HepG2 (cell line): ENCODE results near the gene DUSP7. TPM values are rescaled to one million over a fixed set of nuclear protein-coding genes. Genes with fewer than 3 reads are reported as not detected.

Experiments
- ATF2 ChIP-seq: sonication (generic); formaldehyde crosslinking; IDR thresholded peaks from 2 replicates; pipeline ENCODE4 v1.4.0; 2020; ENCODE audit warnings: missing genetic modification reagents
- DMAP1 ChIP-seq: IDR thresholded peaks from 2 replicates; pipeline ENCODE4 v1.6.1; 2016
- ELF1 ChIP-seq: sonication (generic); formaldehyde crosslinking; IDR thresholded peaks from 2 replicates; pipeline ENCODE4 v1.4.0; 2020; ENCODE audit warnings: missing genetic modification reagents
- GABPA ChIP-seq, 2 experiments: IDR thresholded peaks; 2 replicates each; pipeline ENCODE4 v1.6.1; 2011 to 2016; ENCODE audit warnings: low read depth in 2 of 2, low read length in 1 of 2, missing biosample characterization in 1 of 2, missing genetic modification characterization in 1 of 2
- HMG20B ChIP-seq: conservative IDR thresholded peaks from 2 replicates; pipeline ENCODE4 v1.6.1; 2016; ENCODE audit warnings: missing genetic modification reagents, missing compliant biosample characterization
- MED1 ChIP-seq: sonication (generic); formaldehyde crosslinking; IDR thresholded peaks from 2 replicates; pipeline ENCODE4 v1.4.0; 2020; ENCODE audit warnings: missing genetic modification reagents
- MEIS1 ChIP-seq: sonication (generic); formaldehyde crosslinking; IDR thresholded peaks from 2 replicates; pipeline ENCODE4 v1.9.0; 2021; ENCODE audit warnings: mild to moderate bottlenecking, missing genetic modification reagents, moderate library complexity, borderline replicate concordance
- SALL2 ChIP-seq: sonication (generic); formaldehyde crosslinking; IDR thresholded peaks from 2 replicates; pipeline ENCODE4 v1.8.1; 2023; ENCODE audit warnings: mild to moderate bottlenecking, missing genetic modification reagents, inconsistent platforms
- SMAD3 ChIP-seq: sonication (generic); formaldehyde crosslinking; IDR thresholded peaks from 2 replicates; pipeline ENCODE4 v1.4.0; 2020; ENCODE audit warnings: missing genetic modification reagents
- SNAPC2 ChIP-seq: sonication (generic); formaldehyde crosslinking; IDR thresholded peaks from 2 replicates; pipeline ENCODE4 v1.8.1; 2022; ENCODE audit warnings: mild to moderate bottlenecking, missing genetic modification reagents
- SRY ChIP-seq: sonication (generic); formaldehyde crosslinking; IDR thresholded peaks from 2 replicates; pipeline ENCODE4 v1.8.0; 2022; ENCODE audit warnings: mild to moderate bottlenecking, missing genetic modification reagents
- STAT6 ChIP-seq: sonication (generic); formaldehyde crosslinking; IDR thresholded peaks from 2 replicates; pipeline ENCODE4 v1.4.0; 2020; ENCODE audit warnings: missing genetic modification reagents, mild to moderate bottlenecking, borderline replicate concordance
- ZBTB4 ChIP-seq: sonication (generic); formaldehyde crosslinking; IDR thresholded peaks from 2 replicates; pipeline ENCODE4 v1.4.0; 2020; ENCODE audit warnings: missing genetic modification reagents, mild to moderate bottlenecking, borderline replicate concordance
- ZKSCAN1 ChIP-seq: fragments of 150-350 bp; IDR thresholded peaks from 2 replicates; pipeline ENCODE4 v1.6.1; 2014; ENCODE audit warnings: low read length
- ZMYM3 ChIP-seq: sonication (generic); formaldehyde crosslinking; IDR thresholded peaks from 2 replicates; pipeline ENCODE4 v1.5.1; 2020; ENCODE audit warnings: mild to moderate bottlenecking, missing genetic modification reagents
- ZNF138 ChIP-seq: sonication (generic); formaldehyde crosslinking; IDR thresholded peaks from 2 replicates; pipeline ENCODE4 v1.5.0; 2020; ENCODE audit warnings: mild to moderate bottlenecking, low read depth, missing genetic modification reagents
- ZNF18 ChIP-seq: sonication (generic); formaldehyde crosslinking; IDR thresholded peaks from 2 replicates; pipeline ENCODE4 v1.8.0; 2022; ENCODE audit warnings: mild to moderate bottlenecking, missing genetic modification reagents; ENCODE audit not compliant: insufficient replicate concordance
- ZNF550 ChIP-seq: sonication (generic); formaldehyde crosslinking; IDR thresholded peaks from 2 replicates; pipeline ENCODE4 v1.4.0; 2020; ENCODE audit warnings: mild to moderate bottlenecking, missing genetic modification reagents, borderline replicate concordance
- ZNF737 ChIP-seq: sonication (generic); formaldehyde crosslinking; IDR thresholded peaks from 2 replicates; pipeline ENCODE4 v1.5.0; 2020; ENCODE audit warnings: missing genetic modification reagents, mild to moderate bottlenecking, borderline replicate concordance
- polyA plus RNA-seq, 8 experiments: library from polyadenylated mRNA; depleted of rRNA in 3 of 8; stranded (reverse) in 7 of 8; unstranded in 1 of 8; fragments of >200 nt; fragmentation: Illumina TruSeq in 4 of 8; extraction: Trizol in 4 of 8; gene quantifications; 2 replicates each; pipeline versions ENCODE4 v1.2.1 to v1.2.3, GENCODE V29; 2011 to 2016; ENCODE audit warnings: low read depth in 4 of 8, missing spikeins in 1 of 8, mixed read lengths in 1 of 8; ENCODE audit not compliant: insufficient read depth in 1 of 8
- total RNA-seq, 5 experiments: library from RNA; depleted of rRNA; stranded (reverse); fragments of >200 nt; fragmentation: Illumina TruSeq; extraction: Trizol; gene quantifications; 2 replicates each; pipeline ENCODE4 v1.2.3, GENCODE V29; 2016; ENCODE audit warnings: low read depth in 1 of 5

DUSP7 gene
- total and polyA plus RNA-seq, 2 of the 13 experiments (the other 11 are each of a cell fraction or from before 2014, with no cell fraction given), result 6.6 to 8.8 TPM

- TF ChIP-seq ZBTB4 (CRISPR knock-in tag) (no peak), SALL2 (CRISPR knock-in tag) (no peak), ATF2 (0 out of 2 replicates have a peak, but pooled peaks have one; percentile 55), MED1 (CRISPR knock-in tag) (peak; percentile 64), ZNF138 (CRISPR knock-in tag) (no peak), HMG20B (CRISPR knock-in tag) (peak; percentile 19; the same call in 1 of the 2 replicates), SRY (CRISPR knock-in tag) (peak; percentile 67; the same call in 1 of the 2 replicates), DMAP1 (CRISPR knock-in tag) (0 out of 2 replicates have a peak, but pooled peaks have one; percentile 40), MEIS1 (peak; percentile 68; the same call in 1 of the 2 replicates), ELF1 (CRISPR knock-in tag) (peak; percentile 57; the same call in 1 of the 2 replicates), GABPA (IDR thresholded peaks at IDR 0.05; ENCODE audit: low read depth, low read length) (no peak), GABPA (CRISPR knock-in tag; IDR thresholded peaks at IDR 0.05; ENCODE audit: low read depth) (0 out of 2 replicates have a peak, but pooled peaks have one; percentile 30), ZNF737 (CRISPR knock-in tag) (no peak), ZKSCAN1 (no peak), ZNF550 (CRISPR knock-in tag) (no peak), SNAPC2 (CRISPR knock-in tag) (peak; percentile 78; the same call in 1 of the 2 replicates), ZNF18 (CRISPR knock-in tag) (peak; percentile 48), ZMYM3 (CRISPR knock-in tag) (peak; percentile 5; the same call in 1 of the 2 replicates), STAT6 (CRISPR knock-in tag) (0 out of 2 replicates have a peak, but pooled peaks have one; percentile 57), SMAD3 (CRISPR knock-in tag) (peak; percentile 41; the same call in 1 of the 2 replicates)
These were observed 24.7 kb upstream of the DUSP7 start (continued) for GRCh38 chr3:52080830-52081719.
